ENCODE measurements around the gene KRTAP5-7. TPM values are rescaled to one million over a fixed set of nuclear protein-coding genes. Genes with fewer than 3 reads are reported as not detected.

Gene KRTAP5-7
- total RNA-seq, 1 donor from 2014 or later, result not detected

GRCh38 chr11:71525188-71525937 lies 1.7 kb upstream of the KRTAP5-7 start:
- no peaks in the 10 kb centered on the region for H3K27me3 ChIP-seq (ENCODE audit: insufficient read depth, low read length)
- peaks cover 3% of the 10 kb centered on the region for H3K36me3 Mint-ChIP-seq (ENCODE audit: low read depth, unreplicated experiment)
- H3K9ac ChIP-seq (ENCODE audit: low read length), result no peak overlapping the region
- H3K36me3 ChIP-seq (ENCODE audit: insufficient read depth, low read length), result no peaks in the 10 kb centered on the region
- no peak overlapping the region for H3K27ac ChIP-seq (ENCODE audit: low read depth, low read length)
- peaks cover 35% of the 10 kb centered on the region for H3K27me3 Mint-ChIP-seq (ENCODE audit: low read depth, unreplicated experiment)
- H3K9me3 Mint-ChIP-seq (ENCODE audit: unreplicated experiment), result peaks cover 6% of the 10 kb centered on the region
- H3K4me1 ChIP-seq (ENCODE audit: insufficient read depth, low read length), result no peaks in the 10 kb centered on the region
- DNase-seq (ENCODE audit: low read depth) (no peak), FAIRE-seq (no peak)
- no peak overlapping the region for H2AFZ ChIP-seq (ENCODE audit: low read depth, low read length)
- H3K4me1 Mint-ChIP-seq (ENCODE audit: low read depth, unreplicated experiment), result no peaks in the 10 kb centered on the region
- no peaks in the 10 kb centered on the region for H3K9me3 ChIP-seq (ENCODE audit: insufficient read depth, low read depth, low read length)
- H4K20me1 ChIP-seq (ENCODE audit: insufficient read depth, low read length), result no peaks in the 10 kb centered on the region
- H3K4me2 ChIP-seq (ENCODE audit: low read length), result no peak overlapping the region
- H3K4me3 Mint-ChIP-seq (ENCODE audit: unreplicated experiment), result no peak overlapping the region
- no peak overlapping the region for H3K4me3 ChIP-seq (ENCODE audit: insufficient read depth, low read depth, low read length)
- no peaks in the 10 kb centered on the region for H3K79me2 ChIP-seq (ENCODE audit: insufficient read depth, low read length)
- TF ChIP-seq CTCF (IDR thresholded peaks at IDR 0.05; ENCODE audit: insufficient read depth, low read depth, low read length) (no peak), EZH2 (IDR thresholded peaks at IDR 0.05; ENCODE audit: insufficient read depth, low read length) (no peak)
- H3K27ac Mint-ChIP-seq (ENCODE audit: unreplicated experiment), result no peak overlapping the region

- H3K9me3 Mint-ChIP-seq (ENCODE audit: unreplicated experiment), result peaks cover 6% of the 10 kb centered on the region
- H3K4me2 ChIP-seq (ENCODE audit: low read length), result no peak overlapping the region
- no peaks in the 10 kb centered on the region for H4K20me1 ChIP-seq (ENCODE audit: insufficient read depth, low read length)
- H3K4me3 ChIP-seq (ENCODE audit: insufficient read depth, low read depth, low read length), result no peak overlapping the region
- H3K4me1 ChIP-seq (ENCODE audit: insufficient read depth, low read length), result no peaks in the 10 kb centered on the region
- H3K27me3 ChIP-seq (ENCODE audit: insufficient read depth, low read length), result no peaks in the 10 kb centered on the region
- H2AFZ ChIP-seq (ENCODE audit: low read depth, low read length), result no peak overlapping the region
- no peak for DNase-seq (ENCODE audit: low read depth)
- H3K9ac ChIP-seq (ENCODE audit: low read length), result no peak overlapping the region
- H3K27ac ChIP-seq (ENCODE audit: low read depth, low read length), result no peak overlapping the region
- H3K79me2 ChIP-seq (ENCODE audit: insufficient read depth, low read length), result no peaks in the 10 kb centered on the region
- no peak overlapping the region for H3K4me3 Mint-ChIP-seq (ENCODE audit: unreplicated experiment)
- peaks cover 3% of the 10 kb centered on the region for H3K36me3 Mint-ChIP-seq (ENCODE audit: low read depth, unreplicated experiment)
- H3K36me3 ChIP-seq (ENCODE audit: insufficient read depth, low read length), result no peaks in the 10 kb centered on the region
- H3K9me3 ChIP-seq (ENCODE audit: insufficient read depth, low read depth, low read length), result no peaks in the 10 kb centered on the region
- no peak overlapping the region for H3K27ac Mint-ChIP-seq (ENCODE audit: unreplicated experiment)
- TF ChIP-seq EZH2 (IDR thresholded peaks at IDR 0.05; ENCODE audit: insufficient read depth, low read length) (no peak), CTCF (IDR thresholded peaks at IDR 0.05; ENCODE audit: insufficient read depth, low read depth, low read length) (no peak)
- peaks cover 37% of the 10 kb centered on the region for H3K27me3 Mint-ChIP-seq (ENCODE audit: low read depth, unreplicated experiment)
- H3K4me1 Mint-ChIP-seq (ENCODE audit: low read depth, unreplicated experiment), result no peaks in the 10 kb centered on the region
- FAIRE-seq, result no peak
Measured at GRCh38 chr11:71525938-71526495, 1.1 kb upstream of the KRTAP5-7 start.
